Osteoblast (primary cell): ENCODE data around the gene ZC3H12D. TPM values are rescaled to one million over a fixed set of nuclear protein-coding genes. Genes with fewer than 3 reads are reported as not detected.
A peak's percentile ranks its signal among the peaks of the same experiment; 100 is the strongest.

Experiments used
- DNase-seq: peaks from one replicate; pipeline ENCODE4 v3.0.0; 2011; ENCODE audit warnings: low spot score, mixed read lengths; ENCODE audit not compliant: insufficient read length; ENCODE audit errors: missing footprints
- H2AFZ ChIP-seq: 2 replicates; pipeline ENCODE4 v1.6.0; 2011; ENCODE audit warnings: mild to moderate bottlenecking, low read length
- H3K27ac ChIP-seq: 2 replicates; pipeline ENCODE4 v1.5.1; 2011; ENCODE audit warnings: mild to moderate bottlenecking, low read depth, low read length, moderate library complexity
- H3K27me3 ChIP-seq: 2 replicates; pipeline ENCODE4 v1.6.0; 2012; ENCODE audit warnings: mild to moderate bottlenecking, control low read depth, inconsistent platforms, low read length, moderate library complexity; ENCODE audit not compliant: insufficient read depth
- H3K36me3 ChIP-seq: 2 replicates; pipeline ENCODE4 v1.5.1; 2011; ENCODE audit warnings: mild to moderate bottlenecking, low read length, control low read depth, moderate library complexity; ENCODE audit not compliant: insufficient read depth
- H3K4me1 ChIP-seq: 2 replicates; pipeline ENCODE4 v1.5.1; 2011; ENCODE audit warnings: mild to moderate bottlenecking, low read length, control low read depth, moderate library complexity; ENCODE audit not compliant: insufficient read depth
- H3K4me2 ChIP-seq: 2 replicates; pipeline ENCODE4 v1.6.0; 2011; ENCODE audit warnings: mild to moderate bottlenecking, low read length; ENCODE audit not compliant: insufficient read depth
- H3K4me3 ChIP-seq: fragments of 200-600 bp; sonication (generic); 3 replicates; pipeline ENCODE4 v1.5.1; 2012; ENCODE audit warnings: mild to moderate bottlenecking, low read length, inconsistent platforms; ENCODE audit not compliant: insufficient read depth
- H3K79me2 ChIP-seq: 2 replicates; pipeline ENCODE4 v1.6.0; 2012; ENCODE audit warnings: mild to moderate bottlenecking, low read length, control low read depth, inconsistent platforms; ENCODE audit not compliant: insufficient read depth
- H3K9me3 ChIP-seq: 2 replicates; pipeline ENCODE4 v1.5.1; 2011; ENCODE audit warnings: low read depth, low read length, control low read depth
- H4K20me1 ChIP-seq: 2 replicates; pipeline ENCODE4 v1.6.0; 2012; ENCODE audit warnings: mild to moderate bottlenecking, low read length, control low read depth; ENCODE audit not compliant: insufficient read depth
- CTCF ChIP-seq: IDR thresholded peaks from 2 replicates; pipeline ENCODE4 v1.5.1; 2011; ENCODE audit warnings: mild to moderate bottlenecking, low read depth, low read length, moderate library complexity; ENCODE audit errors: extremely low read depth
- total RNA-seq: library from RNA; depleted of rRNA; stranded (reverse); fragments of >200 nt; gene quantifications from 2 replicates; pipeline ENCODE4 v1.2.3, GENCODE V29; 2012

Gene ZC3H12D
- total RNA-seq, 1 donor, result under 0.01 TPM

GRCh38 chr6:149423964-149424440, 60.8 kb downstream of the ZC3H12D start:
- Histone ChIP-seq H3K4me2 (peak overlapping the region; percentile 85), H3K4me1 (peaks cover 9% of the 10 kb centered on the region), H3K27me3 (no peaks in the 10 kb centered on the region), H2AFZ (peak overlapping the region; percentile 89), H3K27ac (no peak overlapping the region), H4K20me1 (no peaks in the 10 kb centered on the region), H3K9me3 (no peaks in the 10 kb centered on the region), H3K36me3 (no peaks in the 10 kb centered on the region), H3K4me3 (peak overlapping the region; percentile 60), H3K79me2 (no peaks in the 10 kb centered on the region)
- DNase-seq, result no peak
- TF ChIP-seq CTCF, result no peak

DNA sequence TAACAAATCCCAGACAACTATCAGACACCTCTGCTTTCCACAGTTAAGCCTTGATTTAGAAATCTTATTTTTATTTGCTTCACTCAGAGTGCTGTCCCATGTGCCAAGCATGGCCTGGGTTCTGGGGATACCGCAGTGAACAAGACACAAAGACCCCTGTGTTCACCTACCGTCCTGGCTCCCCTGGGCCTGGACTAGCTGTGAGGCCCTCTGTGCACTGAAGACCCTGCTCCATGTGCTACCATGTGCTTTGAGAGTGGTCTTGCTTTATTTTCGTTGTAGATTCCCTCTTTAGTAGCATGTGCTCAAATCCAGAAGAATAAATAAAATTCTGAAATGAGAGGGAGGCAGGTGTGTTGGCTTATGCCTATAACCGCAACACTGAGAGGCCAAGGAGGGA, 62.2 kb downstream of the ZC3H12D start:
- TF ChIP-seq CTCF, result no peak
- DNase-seq, result no peak
- no peaks in the 10 kb centered on the region for H3K36me3 ChIP-seq
- no peak overlapping the region for H3K4me2 ChIP-seq
- no peak overlapping the region for H3K4me3 ChIP-seq
- peaks cover 9% of the 10 kb centered on the region for H3K4me1 ChIP-seq
- no peaks in the 10 kb centered on the region for H4K20me1 ChIP-seq
- no peak overlapping the region for H2AFZ ChIP-seq
- H3K79me2 ChIP-seq, result no peaks in the 10 kb centered on the region
- H3K9me3 ChIP-seq, result no peaks in the 10 kb centered on the region
- H3K27ac ChIP-seq, result no peak overlapping the region
- H3K27me3 ChIP-seq, result no peaks in the 10 kb centered on the region

DNA sequence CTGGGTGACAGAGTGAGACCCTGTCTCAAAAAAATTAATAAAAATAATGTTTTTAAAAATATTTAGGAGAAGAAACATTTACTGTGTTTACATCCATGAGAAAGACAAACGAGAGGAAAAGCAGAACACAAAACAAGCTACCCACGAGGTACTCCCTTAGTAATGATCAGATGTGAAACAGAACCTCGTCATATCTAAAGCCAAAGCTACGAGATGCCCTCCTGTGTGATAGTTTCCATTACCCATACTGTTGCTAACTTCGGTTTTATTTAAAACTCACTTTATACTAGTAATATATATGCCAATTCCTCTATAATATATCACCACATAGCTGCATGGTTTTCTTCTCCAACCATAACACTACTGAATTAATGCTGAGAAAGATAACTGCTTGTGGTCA, 63.7 kb downstream of the ZC3H12D start:
- DNase-seq, result no peak
- no peaks in the 10 kb centered on the region for H3K9me3 ChIP-seq
- no peak overlapping the region for H3K27ac ChIP-seq
- peaks cover 9% of the 10 kb centered on the region for H3K4me1 ChIP-seq
- no peaks in the 10 kb centered on the region for H3K79me2 ChIP-seq
- no peaks in the 10 kb centered on the region for H4K20me1 ChIP-seq
- no peak overlapping the region for H3K4me2 ChIP-seq
- TF ChIP-seq CTCF, result no peak
- no peaks in the 10 kb centered on the region for H3K36me3 ChIP-seq
- no peaks in the 10 kb centered on the region for H3K27me3 ChIP-seq
- H2AFZ ChIP-seq, result no peak overlapping the region
- no peak overlapping the region for H3K4me3 ChIP-seq

DNA sequence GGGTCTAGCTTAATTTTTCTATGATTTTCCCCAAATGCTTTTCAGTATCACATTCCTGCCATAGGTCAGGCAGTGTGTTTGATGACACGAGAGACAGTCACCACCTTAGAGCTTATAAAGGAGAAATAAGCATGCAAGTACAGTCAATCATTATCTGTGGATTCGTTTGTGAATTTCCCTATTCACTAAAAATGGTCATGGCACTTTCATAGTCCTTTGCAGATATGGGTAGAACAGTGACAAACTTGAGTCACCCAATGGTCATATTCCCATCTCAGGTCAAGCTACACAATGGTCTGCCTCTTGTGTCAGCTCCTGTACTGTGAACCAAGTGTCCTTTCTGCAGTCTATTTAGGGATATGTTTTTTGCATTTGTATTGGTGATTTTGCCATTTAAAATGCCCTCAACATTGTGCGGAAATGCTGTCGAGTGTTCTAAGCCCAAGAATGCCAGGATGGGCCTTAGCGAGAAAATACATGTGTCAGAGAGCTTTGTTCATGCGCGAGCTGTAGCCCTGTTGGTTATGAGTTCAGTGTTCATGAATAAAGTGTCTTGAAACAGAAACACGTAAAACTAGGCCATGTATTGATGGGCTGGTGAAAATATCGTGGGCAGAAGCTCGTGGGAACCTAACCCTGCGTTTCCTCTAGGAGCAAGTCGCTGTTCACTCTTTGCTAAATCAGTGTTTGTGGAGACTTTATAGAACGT, 65.0 kb downstream of the ZC3H12D start:
- DNase-seq, result no peak
- Histone ChIP-seq H3K4me2 (no peak overlapping the region), H3K79me2 (no peaks in the 10 kb centered on the region), H3K27me3 (no peaks in the 10 kb centered on the region), H3K36me3 (no peaks in the 10 kb centered on the region), H3K4me1 (peaks cover 9% of the 10 kb centered on the region), H3K9me3 (no peaks in the 10 kb centered on the region), H3K27ac (no peak overlapping the region), H4K20me1 (no peaks in the 10 kb centered on the region), H2AFZ (no peak overlapping the region), H3K4me3 (no peak overlapping the region)
- TF ChIP-seq CTCF, result no peak
